HG03139 (cell line): ENCODE measurements around the gene WLS.

Source experiments
- ATAC-seq: cut with Tn5 transposase; IDR thresholded peaks from one replicate; pipeline ENCODE4 v1.9.1; 2021; ENCODE audit not compliant: unreplicated experiment

The WLS gene

GRCh38 chr1:68103011-68103545 is 129.2 kb downstream of the WLS start:
- ATAC-seq = no peak

GRCh38 chr1:68101829-68102228 is 130.5 kb downstream of the WLS start:
- ATAC-seq = no peak

- no peak for ATAC-seq
These were observed 131.8 kb downstream of the WLS start for GRCh38 chr1:68100571-68100970.

- no peak for ATAC-seq
These were observed 138.6 kb downstream of the WLS start for GRCh38 chr1:68093737-68094136.

GRCh38 chr1:68087184-68087583 is 145.1 kb downstream of the WLS start:
- no peak for ATAC-seq

GRCh38 chr1:68085752-68086151 is 146.6 kb downstream of the WLS start:
- no peak for ATAC-seq

GRCh38 chr1:68083686-68084085 is 148.6 kb downstream of the WLS start:
- ATAC-seq = no peak

GRCh38 chr1:68081775-68082283 is 150.5 kb downstream of the WLS start:
- ATAC-seq = no peak

GRCh38 chr1:68078647-68079046 is 153.7 kb downstream of the WLS start:
- no peak for ATAC-seq
